IMR-90 (cell line): ENCODE data around the gene CRYBG2.

Experiments used
- CTCF ChIP-seq: conservative IDR thresholded peaks from 2 replicates; pipeline ENCODE4 v1.5.1; 2012; ENCODE audit warnings: mild to moderate bottlenecking, low read depth, low read length, improper control_type of control experiment
- FOS ChIP-seq: fragments of 150-350 bp; IDR thresholded peaks from 2 replicates; pipeline ENCODE4 v1.6.1; 2016; ENCODE audit warnings: low read depth, low read length
- MAZ ChIP-seq: IDR thresholded peaks from 2 replicates; pipeline ENCODE4 v1.6.1; 2012; ENCODE audit warnings: low read depth, mild to moderate bottlenecking, low read length, improper control_type of control experiment, moderate library complexity, borderline replicate concordance
- MXI1 ChIP-seq: IDR thresholded peaks from 2 replicates; pipeline ENCODE4 v1.6.1; 2012; ENCODE audit warnings: low read depth, mild to moderate bottlenecking, low read length, moderate library complexity, borderline replicate concordance
- RAD21 ChIP-seq: IDR thresholded peaks from 2 replicates; pipeline ENCODE4 v1.6.1; 2012; ENCODE audit warnings: low read length, improper control_type of control experiment

GRCh38 chr1:26277261-26277661 lies 76.7 kb downstream of the CRYBG2 start:
- TF ChIP-seq CTCF = no peak
- no peak for TF ChIP-seq MXI1
- no peak for TF ChIP-seq MAZ
- no peak for TF ChIP-seq RAD21
- TF ChIP-seq FOS = no peak
